HepG2 (cell line): Measurements from ENCODE around the gene C1GALT1. TPM values are rescaled to one million over a fixed set of nuclear protein-coding genes. Genes with fewer than 3 reads are reported as not detected.

Source experiments
- FOSL1 ChIP-seq: sonication (generic); formaldehyde crosslinking; IDR thresholded peaks from 2 replicates; pipeline ENCODE4 v1.9.0; 2021; ENCODE audit warnings: missing genetic modification reagents, borderline replicate concordance
- GATAD2A ChIP-seq: IDR thresholded peaks from 2 replicates; pipeline ENCODE4 v1.6.1; 2016
- HNRNPUL1 ChIP-seq: fragments of 200-400 bp; formaldehyde crosslinking; IDR thresholded peaks from 2 replicates; pipeline ENCODE4 v1.6.1; 2017; ENCODE audit warnings: low read depth, mild to moderate bottlenecking, low read length, moderate library complexity
- HOXA7 ChIP-seq: sonication (generic); formaldehyde crosslinking; IDR thresholded peaks from 2 replicates; pipeline ENCODE4 v1.8.1; 2022; ENCODE audit warnings: mild to moderate bottlenecking, missing genetic modification reagents, moderate library complexity
- NCOR1 ChIP-seq: fragments of 200-600 bp; sonication (generic); IDR thresholded peaks from 2 replicates; pipeline ENCODE4 v1.7.0; 2017; ENCODE audit warnings: antibody characterized with exemption, low read length, borderline replicate concordance
- NFE2L2 ChIP-seq: fragments of 150-350 bp; IDR thresholded peaks from 2 replicates; pipeline ENCODE4 v1.6.1; 2014; ENCODE audit warnings: low read length
- NFYC ChIP-seq: IDR thresholded peaks from 2 replicates; pipeline ENCODE4 v1.6.1; 2016; ENCODE audit warnings: missing genetic modification reagents, missing compliant biosample characterization
- NR2F6 ChIP-seq, 2 experiments: IDR thresholded peaks; 2 replicates each; pipeline ENCODE4 v1.6.1; 2016; ENCODE audit warnings: antibody characterized with exemption in 1 of 2, mild to moderate bottlenecking in 1 of 2
- PAX8 ChIP-seq: sonication (generic); formaldehyde crosslinking; IDR thresholded peaks from 2 replicates; pipeline ENCODE4 v1.8.0; 2022; ENCODE audit warnings: mild to moderate bottlenecking, missing genetic modification reagents, borderline replicate concordance
- RARA ChIP-seq: IDR thresholded peaks from 2 replicates; pipeline ENCODE4 v1.6.1; 2016; ENCODE audit warnings: missing genetic modification reagents, missing compliant biosample characterization
- RXRA ChIP-seq: sonication (generic); formaldehyde crosslinking; IDR thresholded peaks from 2 replicates; pipeline ENCODE4 v1.5.1; 2020; ENCODE audit warnings: missing genetic modification reagents
- RXRB ChIP-seq: IDR thresholded peaks from 2 replicates; pipeline ENCODE4 v1.6.1; 2016; ENCODE audit warnings: borderline replicate concordance, missing genetic modification reagents, missing compliant biosample characterization
- SMAD1 ChIP-seq: sonication (generic); formaldehyde crosslinking; IDR thresholded peaks from 2 replicates; pipeline ENCODE4 v1.4.0; 2020; ENCODE audit warnings: missing genetic modification reagents, low read depth, mild to moderate bottlenecking, borderline replicate concordance
- ZFP36 ChIP-seq: fragments of 150-350 bp; IDR thresholded peaks from 2 replicates; pipeline ENCODE4 v1.6.1; 2018; ENCODE audit warnings: borderline replicate concordance, low read length, low read depth; ENCODE audit not compliant: partially characterized antibody
- ZSCAN12 ChIP-seq: sonication (generic); formaldehyde crosslinking; IDR thresholded peaks from 2 replicates; pipeline ENCODE4 v1.9.0; 2021; ENCODE audit warnings: mild to moderate bottlenecking, missing genetic modification reagents
- polyA plus RNA-seq, 8 experiments: library from polyadenylated mRNA; depleted of rRNA in 3 of 8; stranded (reverse) in 7 of 8; unstranded in 1 of 8; fragments of >200 nt; fragmentation: Illumina TruSeq in 4 of 8; extraction: Trizol in 4 of 8; gene quantifications; 2 replicates each; pipeline versions ENCODE4 v1.2.1 to v1.2.3, GENCODE V29; 2011 to 2016; ENCODE audit warnings: low read depth in 4 of 8, missing spikeins in 1 of 8, mixed read lengths in 1 of 8; ENCODE audit not compliant: insufficient read depth in 1 of 8
- total RNA-seq, 5 experiments: library from RNA; depleted of rRNA; stranded (reverse); fragments of >200 nt; fragmentation: Illumina TruSeq; extraction: Trizol; gene quantifications; 2 replicates each; pipeline ENCODE4 v1.2.3, GENCODE V29; 2016; ENCODE audit warnings: low read depth in 1 of 5
- TF ChIP-seq, protein P1 (sequence below): IDR thresholded peaks from 2 replicates; pipeline ENCODE4 v1.6.1; 2016; ENCODE audit warnings: low read depth, missing genetic modification reagents, missing compliant biosample characterization
- TF ChIP-seq, protein P2 (sequence below): sonication (generic); formaldehyde crosslinking; IDR thresholded peaks from 2 replicates; pipeline ENCODE4 v1.5.0; 2020; ENCODE audit warnings: mild to moderate bottlenecking, missing genetic modification reagents
- TF ChIP-seq, protein P3 (sequence below): IDR thresholded peaks from 2 replicates; pipeline ENCODE4 v1.6.1; 2012; ENCODE audit warnings: low read depth, low read length, improper control_type of control experiment
- TF ChIP-seq, protein P4 (sequence below): sonication (generic); formaldehyde crosslinking; IDR thresholded peaks from 2 replicates; pipeline ENCODE4 v1.8.0; 2023; ENCODE audit warnings: mild to moderate bottlenecking, missing genetic modification reagents

C1GALT1 gene
- total and polyA plus RNA-seq, 2 of the 13 experiments (the other 11 are each of a cell fraction or from before 2014, with no cell fraction given), result 57.1 to 65.9 TPM

DNA sequence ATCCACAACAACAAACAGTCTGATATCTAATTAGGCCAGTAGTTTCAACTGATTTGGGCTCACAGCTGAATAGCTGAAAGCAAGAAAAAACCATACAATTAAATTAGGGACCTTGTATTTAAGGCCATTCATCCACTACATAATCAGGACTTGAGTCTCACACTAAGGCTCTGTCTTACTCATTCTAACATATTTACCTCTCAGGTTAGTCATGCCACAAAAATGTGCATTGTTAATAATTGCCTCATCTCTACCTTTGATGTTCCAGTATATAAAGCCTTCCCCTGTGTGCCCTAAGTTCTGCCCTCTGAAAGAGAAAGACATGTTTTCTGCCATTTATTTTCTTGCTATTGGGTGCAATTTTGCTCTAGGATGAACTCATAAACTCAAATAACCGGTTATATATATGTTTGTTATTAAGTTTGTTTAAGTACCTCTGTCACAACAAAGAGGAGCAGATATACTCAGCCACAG, 5.3 kb upstream of the C1GALT1 start (continued):
- TF ChIP-seq NFE2L2 (no peak), NFYC (CRISPR knock-in tag) (no peak), GATAD2A (peak; percentile 98), NR2F6 (IDR thresholded peaks at IDR 0.05) (peak; percentile 88), NR2F6 (CRISPR knock-in tag; IDR thresholded peaks at IDR 0.05) (peak; percentile 85), PAX8 (CRISPR knock-in tag) (no peak), ZSCAN12 (CRISPR knock-in tag) (no peak), FOSL1 (CRISPR knock-in tag) (peak; percentile 100), RXRB (peak; percentile 89), ZFP36 (no peak), HOXA7 (CRISPR knock-in tag) (no peak), RXRA (CRISPR knock-in tag) (no peak), SMAD1 (CRISPR knock-in tag) (no peak), RARA (peak; percentile 87), HNRNPUL1 (peak; percentile 86), NCOR1 (peak; percentile 85; the same call in 1 of the 2 replicates)
- TF ChIP-seq, protein P1, sequence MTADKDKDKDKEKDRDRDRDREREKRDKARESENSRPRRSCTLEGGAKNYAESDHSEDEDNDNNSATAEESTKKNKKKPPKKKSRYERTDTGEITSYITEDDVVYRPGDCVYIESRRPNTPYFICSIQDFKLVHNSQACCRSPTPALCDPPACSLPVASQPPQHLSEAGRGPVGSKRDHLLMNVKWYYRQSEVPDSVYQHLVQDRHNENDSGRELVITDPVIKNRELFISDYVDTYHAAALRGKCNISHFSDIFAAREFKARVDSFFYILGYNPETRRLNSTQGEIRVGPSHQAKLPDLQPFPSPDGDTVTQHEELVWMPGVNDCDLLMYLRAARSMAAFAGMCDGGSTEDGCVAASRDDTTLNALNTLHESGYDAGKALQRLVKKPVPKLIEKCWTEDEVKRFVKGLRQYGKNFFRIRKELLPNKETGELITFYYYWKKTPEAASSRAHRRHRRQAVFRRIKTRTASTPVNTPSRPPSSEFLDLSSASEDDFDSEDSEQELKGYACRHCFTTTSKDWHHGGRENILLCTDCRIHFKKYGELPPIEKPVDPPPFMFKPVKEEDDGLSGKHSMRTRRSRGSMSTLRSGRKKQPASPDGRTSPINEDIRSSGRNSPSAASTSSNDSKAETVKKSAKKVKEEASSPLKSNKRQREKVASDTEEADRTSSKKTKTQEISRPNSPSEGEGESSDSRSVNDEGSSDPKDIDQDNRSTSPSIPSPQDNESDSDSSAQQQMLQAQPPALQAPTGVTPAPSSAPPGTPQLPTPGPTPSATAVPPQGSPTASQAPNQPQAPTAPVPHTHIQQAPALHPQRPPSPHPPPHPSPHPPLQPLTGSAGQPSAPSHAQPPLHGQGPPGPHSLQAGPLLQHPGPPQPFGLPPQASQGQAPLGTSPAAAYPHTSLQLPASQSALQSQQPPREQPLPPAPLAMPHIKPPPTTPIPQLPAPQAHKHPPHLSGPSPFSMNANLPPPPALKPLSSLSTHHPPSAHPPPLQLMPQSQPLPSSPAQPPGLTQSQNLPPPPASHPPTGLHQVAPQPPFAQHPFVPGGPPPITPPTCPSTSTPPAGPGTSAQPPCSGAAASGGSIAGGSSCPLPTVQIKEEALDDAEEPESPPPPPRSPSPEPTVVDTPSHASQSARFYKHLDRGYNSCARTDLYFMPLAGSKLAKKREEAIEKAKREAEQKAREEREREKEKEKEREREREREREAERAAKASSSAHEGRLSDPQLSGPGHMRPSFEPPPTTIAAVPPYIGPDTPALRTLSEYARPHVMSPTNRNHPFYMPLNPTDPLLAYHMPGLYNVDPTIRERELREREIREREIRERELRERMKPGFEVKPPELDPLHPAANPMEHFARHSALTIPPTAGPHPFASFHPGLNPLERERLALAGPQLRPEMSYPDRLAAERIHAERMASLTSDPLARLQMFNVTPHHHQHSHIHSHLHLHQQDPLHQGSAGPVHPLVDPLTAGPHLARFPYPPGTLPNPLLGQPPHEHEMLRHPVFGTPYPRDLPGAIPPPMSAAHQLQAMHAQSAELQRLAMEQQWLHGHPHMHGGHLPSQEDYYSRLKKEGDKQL (CRISPR knock-in tag), result peak; percentile 72; the same call in 1 of the 2 replicates
- TF ChIP-seq, protein P2, sequence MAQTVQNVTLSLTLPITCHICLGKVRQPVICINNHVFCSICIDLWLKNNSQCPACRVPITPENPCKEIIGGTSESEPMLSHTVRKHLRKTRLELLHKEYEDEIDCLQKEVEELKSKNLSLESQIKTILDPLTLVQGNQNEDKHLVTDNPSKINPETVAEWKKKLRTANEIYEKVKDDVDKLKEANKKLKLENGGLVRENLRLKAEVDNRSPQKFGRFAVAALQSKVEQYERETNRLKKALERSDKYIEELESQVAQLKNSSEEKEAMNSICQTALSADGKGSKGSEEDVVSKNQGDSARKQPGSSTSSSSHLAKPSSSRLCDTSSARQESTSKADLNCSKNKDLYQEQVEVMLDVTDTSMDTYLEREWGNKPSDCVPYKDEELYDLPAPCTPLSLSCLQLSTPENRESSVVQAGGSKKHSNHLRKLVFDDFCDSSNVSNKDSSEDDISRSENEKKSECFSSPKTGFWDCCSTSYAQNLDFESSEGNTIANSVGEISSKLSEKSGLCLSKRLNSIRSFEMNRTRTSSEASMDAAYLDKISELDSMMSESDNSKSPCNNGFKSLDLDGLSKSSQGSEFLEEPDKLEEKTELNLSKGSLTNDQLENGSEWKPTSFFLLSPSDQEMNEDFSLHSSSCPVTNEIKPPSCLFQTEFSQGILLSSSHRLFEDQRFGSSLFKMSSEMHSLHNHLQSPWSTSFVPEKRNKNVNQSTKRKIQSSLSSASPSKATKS, result no peak
- TF ChIP-seq, protein P3, sequence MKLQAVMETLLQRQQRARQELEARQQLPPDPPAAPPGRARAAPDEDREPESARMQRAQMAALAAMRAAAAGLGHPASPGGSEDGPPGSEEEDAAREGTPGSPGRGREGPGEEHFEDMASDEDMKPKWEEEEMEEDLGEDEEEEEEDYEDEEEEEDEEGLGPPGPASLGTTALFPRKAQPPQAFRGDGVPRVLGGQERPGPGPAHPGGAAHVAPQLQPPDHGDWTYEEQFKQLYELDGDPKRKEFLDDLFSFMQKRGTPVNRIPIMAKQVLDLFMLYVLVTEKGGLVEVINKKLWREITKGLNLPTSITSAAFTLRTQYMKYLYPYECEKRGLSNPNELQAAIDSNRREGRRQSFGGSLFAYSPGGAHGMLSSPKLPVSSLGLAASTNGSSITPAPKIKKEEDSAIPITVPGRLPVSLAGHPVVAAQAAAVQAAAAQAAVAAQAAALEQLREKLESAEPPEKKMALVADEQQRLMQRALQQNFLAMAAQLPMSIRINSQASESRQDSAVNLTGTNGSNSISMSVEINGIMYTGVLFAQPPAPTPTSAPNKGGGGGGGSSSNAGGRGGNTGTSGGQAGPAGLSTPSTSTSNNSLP, result peak; percentile 94
- TF ChIP-seq, protein P4, sequence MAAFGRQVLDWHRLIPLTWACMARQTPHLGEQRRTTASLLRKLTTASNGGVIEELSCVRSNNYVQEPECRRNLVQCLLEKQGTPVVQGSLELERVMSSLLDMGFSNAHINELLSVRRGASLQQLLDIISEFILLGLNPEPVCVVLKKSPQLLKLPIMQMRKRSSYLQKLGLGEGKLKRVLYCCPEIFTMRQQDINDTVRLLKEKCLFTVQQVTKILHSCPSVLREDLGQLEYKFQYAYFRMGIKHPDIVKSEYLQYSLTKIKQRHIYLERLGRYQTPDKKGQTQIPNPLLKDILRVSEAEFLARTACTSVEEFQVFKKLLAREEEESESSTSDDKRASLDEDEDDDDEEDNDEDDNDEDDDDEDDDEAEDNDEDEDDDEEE (CRISPR knock-in tag), result no peak
